HG02798 (cell line): ENCODE results near the gene GMDS.

Source experiments
- ATAC-seq: cut with Tn5 transposase; IDR thresholded peaks from one replicate; pipeline ENCODE4 v1.9.1; 2021; ENCODE audit warnings: mild to moderate bottlenecking; ENCODE audit not compliant: unreplicated experiment, poor library complexity

The GMDS gene

GRCh38 chr6:1627827-1628560 is 617.4 kb downstream of the GMDS start:
- ATAC-seq: no peak

GRCh38 chr6:1626481-1626880 is 618.9 kb downstream of the GMDS start:
- no peak for ATAC-seq

- no peak for ATAC-seq
Observed at GRCh38 chr6:1625794-1626435, 619.5 kb downstream of the GMDS start.

GRCh38 chr6:1624851-1625781 is 620.3 kb downstream of the GMDS start:
- ATAC-seq: no peak

- no peak for ATAC-seq
Observed at GRCh38 chr6:1624058-1624850, 621.2 kb downstream of the GMDS start.

- ATAC-seq: no peak
Observed at GRCh38 chr6:1623769-1624057, 621.7 kb downstream of the GMDS start.

GRCh38 chr6:1622851-1623768 is 622.3 kb downstream of the GMDS start:
- no peak for ATAC-seq

- ATAC-seq: no peak
Observed at GRCh38 chr6:1622220-1622850, 623.1 kb downstream of the GMDS start.

GRCh38 chr6:1621070-1621701 is 624.2 kb downstream of the GMDS start:
- ATAC-seq: no peak

- no peak for ATAC-seq
Observed at GRCh38 chr6:1620504-1621069, 624.8 kb downstream of the GMDS start.

GRCh38 chr6:1619673-1620503 is 625.5 kb downstream of the GMDS start:
- no peak for ATAC-seq

GRCh38 chr6:1619098-1619672 is 626.2 kb downstream of the GMDS start:
- no peak for ATAC-seq

GRCh38 chr6:1618311-1619097 is 626.9 kb downstream of the GMDS start:
- no peak for ATAC-seq

GRCh38 chr6:1617466-1618310 is 627.7 kb downstream of the GMDS start:
- ATAC-seq: no peak

- no peak for ATAC-seq
Observed at GRCh38 chr6:1616701-1617463, 628.5 kb downstream of the GMDS start.
